ENCODE results near the gene NKAIN4. TPM values are rescaled to one million over a fixed set of nuclear protein-coding genes. Genes with fewer than 3 reads are reported as not detected.

Gene NKAIN4
- total RNA-seq, 2 experiments from 2014 or later, result not detected

- peak; percentile 42 for DNase-seq
- Mint-ChIP-seq H3K36me3 (ENCODE audit: low read depth) (peaks cover 7% of the 10 kb centered on the region), H3K27ac (peak overlapping the region; percentile 83), H3K4me1 (ENCODE audit: low read depth) (peaks cover 3% of the 10 kb centered on the region), H3K4me3 (peak overlapping the region; percentile 70), H3K9me3 (no peaks in the 10 kb centered on the region), H3K27me3 (no peaks in the 10 kb centered on the region)
- peak; percentile 82 for ATAC-seq
- TF ChIP-seq CTCF (IDR thresholded peaks at IDR 0.05), result no peak
- ChIA-PET CTCF (interaction anchor here (1.0 to 1.7 kb wide), 3 partner anchors 11 to 98 kb away, joined by 3 to 8 read pairs (median 4); no protein-coding TSS in a partner anchor), POLR2A (interaction anchor here (1.2 to 1.5 kb wide), 3 partner anchors 8 to 12 kb away, joined by 4 to 6 read pairs (median 6); partner anchors contain the start of gene ARFGAP1)
- intact Hi-C loops (cut with micrococcal nuclease), result no loop called here
Observed at GRCh38 chr20:63284083-63284440, 29.8 kb upstream of the NKAIN4 start.

GRCh38 chr20:63283397-63284082 lies 29.3 kb upstream of the NKAIN4 start:
- CTCF ChIA-PET, result interaction anchor here (1.0 to 1.7 kb wide), 3 partner anchors 11 to 99 kb away, joined by 3 to 8 read pairs (median 4); no protein-coding TSS in a partner anchor
- peak; percentile 45 for ATAC-seq
- Mint-ChIP-seq H3K4me1 (ENCODE audit: low read depth) (peaks cover 3% of the 10 kb centered on the region), H3K27me3 (no peaks in the 10 kb centered on the region), H3K4me3 (peak overlapping the region; percentile 70), H3K36me3 (ENCODE audit: low read depth) (peaks cover 7% of the 10 kb centered on the region), H3K9me3 (no peaks in the 10 kb centered on the region), H3K27ac (peak overlapping the region; percentile 83)
- POLR2A ChIA-PET, result interaction anchor here (1.3 kb wide), 1 partner anchor 10 kb away, joined by 6 read pairs; the partner anchor contains the start of gene ARFGAP1
- intact Hi-C loops (cut with micrococcal nuclease), result no loop called here
- no peak for TF ChIP-seq CTCF (IDR thresholded peaks at IDR 0.05)
- no peak for DNase-seq

GRCh38 chr20:63282946-63283345 lies 28.7 kb upstream of the NKAIN4 start:
- no peaks in the 10 kb centered on the region for H3K9me3 Mint-ChIP-seq
- TF ChIP-seq CTCF (IDR thresholded peaks at IDR 0.05), result no peak
- ATAC-seq (no peak), DNase-seq (no peak)
- H3K4me3 Mint-ChIP-seq, result no peak overlapping the region
- CTCF ChIA-PET, result interaction anchor here (1.7 to 3.0 kb wide), 2 partner anchors 8 to 99 kb away, joined by 4 to 12 read pairs; partner anchors contain the start of gene COL20A1
- H3K27me3 Mint-ChIP-seq, result no peaks in the 10 kb centered on the region
- peaks cover 3% of the 10 kb centered on the region for H3K4me1 Mint-ChIP-seq (ENCODE audit: low read depth)
- H3K36me3 Mint-ChIP-seq (ENCODE audit: low read depth), result peaks cover 7% of the 10 kb centered on the region
- H3K27ac Mint-ChIP-seq, result no peak overlapping the region
- intact Hi-C loops (cut with micrococcal nuclease), result no loop called here
- POLR2A ChIA-PET, result interaction anchor here (1.3 kb wide), 1 partner anchor 10 kb away, joined by 6 read pairs; the partner anchor contains the start of gene ARFGAP1

GRCh38 chr20:63281742-63282665 lies 27.7 kb upstream of the NKAIN4 start:
- H3K27me3 Mint-ChIP-seq, result no peaks in the 10 kb centered on the region
- peaks cover 3% of the 10 kb centered on the region for H3K4me1 Mint-ChIP-seq (ENCODE audit: low read depth)
- H3K36me3 Mint-ChIP-seq (ENCODE audit: low read depth), result peaks cover 7% of the 10 kb centered on the region
- intact Hi-C loops (cut with micrococcal nuclease), result no loop called here
- H3K9me3 Mint-ChIP-seq, result no peaks in the 10 kb centered on the region
- no peak for TF ChIP-seq CTCF (IDR thresholded peaks at IDR 0.05)
- ATAC-seq (no peak), DNase-seq (no peak)
- ChIA-PET CTCF (interaction anchor here (0.7 to 3.0 kb wide), 4 partner anchors 9 to 59 kb away, joined by 3 to 18 read pairs (median 8); partner anchors contain the start of gene COL20A1), POLR2A (interaction anchor here (1.7 kb wide), 1 partner anchor 9 kb away, joined by 4 read pairs; the partner anchor contains the start of gene ARFGAP1)
- H3K27ac Mint-ChIP-seq, result no peak overlapping the region
- no peak overlapping the region for H3K4me3 Mint-ChIP-seq
